NCI-H526 (cell line): Measurements from ENCODE around the gene CYP8B1.

Experiments used
- DNase-seq, 2 experiments: peaks; one replicate each; lab custom pipeline; 2025; lab: John Stamatoyannopoulos, UW

CYP8B1 gene, protein sequence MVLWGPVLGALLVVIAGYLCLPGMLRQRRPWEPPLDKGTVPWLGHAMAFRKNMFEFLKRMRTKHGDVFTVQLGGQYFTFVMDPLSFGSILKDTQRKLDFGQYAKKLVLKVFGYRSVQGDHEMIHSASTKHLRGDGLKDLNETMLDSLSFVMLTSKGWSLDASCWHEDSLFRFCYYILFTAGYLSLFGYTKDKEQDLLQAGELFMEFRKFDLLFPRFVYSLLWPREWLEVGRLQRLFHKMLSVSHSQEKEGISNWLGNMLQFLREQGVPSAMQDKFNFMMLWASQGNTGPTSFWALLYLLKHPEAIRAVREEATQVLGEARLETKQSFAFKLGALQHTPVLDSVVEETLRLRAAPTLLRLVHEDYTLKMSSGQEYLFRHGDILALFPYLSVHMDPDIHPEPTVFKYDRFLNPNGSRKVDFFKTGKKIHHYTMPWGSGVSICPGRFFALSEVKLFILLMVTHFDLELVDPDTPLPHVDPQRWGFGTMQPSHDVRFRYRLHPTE

GRCh38 chr3:42875325-42876151 is at the start of gene CYP8B1:
CYP8B1 (minus strand) TSS chr3:42875879; CDS start chr3:42875816, 63 bp downstream.
- no peak for DNase-seq

DNA sequence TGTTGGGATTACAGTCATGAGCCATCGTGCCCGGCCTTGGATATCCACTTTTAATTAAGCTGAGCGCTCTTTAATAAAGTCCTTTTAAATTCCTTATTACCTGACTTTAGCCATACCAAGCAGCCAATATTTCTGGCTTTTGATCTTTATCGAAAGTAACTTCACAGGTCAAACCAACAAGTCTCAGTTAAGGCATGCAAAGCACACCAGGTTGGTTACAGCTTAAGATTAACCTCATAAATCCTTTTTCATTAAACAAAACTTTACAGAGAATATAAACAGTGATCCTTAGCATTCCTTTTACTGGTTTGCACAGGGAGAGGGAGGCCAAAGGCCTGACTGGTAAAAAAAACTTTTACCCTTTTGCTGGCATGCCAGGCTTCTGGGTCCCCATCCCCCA is 47.9 kb upstream of the CYP8B1 start:
- DNase-seq, result no peak

GRCh38 chr3:42914771-42915515 is 39.3 kb upstream of the CYP8B1 start:
- DNase-seq, result no peak

DNA sequence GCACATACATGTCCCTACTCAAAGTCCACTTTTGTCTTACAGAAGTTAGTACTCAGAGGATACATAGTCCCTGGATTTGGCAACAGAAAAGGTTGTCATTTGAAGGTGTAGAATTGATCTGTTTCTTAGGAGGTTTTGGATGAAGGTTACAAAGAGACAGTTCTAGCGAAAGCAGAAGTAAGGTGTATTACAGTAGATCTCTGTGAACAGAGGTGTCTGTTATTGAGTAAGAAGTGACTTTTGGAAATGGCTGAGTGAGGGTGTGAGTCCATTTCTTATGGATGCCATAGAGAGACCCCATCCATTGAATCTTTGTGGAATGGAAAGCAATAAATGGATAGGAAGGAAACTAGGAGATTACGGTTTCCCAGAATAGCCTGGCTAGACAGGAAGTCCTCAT is 35.9 kb upstream of the CYP8B1 start:
- no peak for DNase-seq

DNA sequence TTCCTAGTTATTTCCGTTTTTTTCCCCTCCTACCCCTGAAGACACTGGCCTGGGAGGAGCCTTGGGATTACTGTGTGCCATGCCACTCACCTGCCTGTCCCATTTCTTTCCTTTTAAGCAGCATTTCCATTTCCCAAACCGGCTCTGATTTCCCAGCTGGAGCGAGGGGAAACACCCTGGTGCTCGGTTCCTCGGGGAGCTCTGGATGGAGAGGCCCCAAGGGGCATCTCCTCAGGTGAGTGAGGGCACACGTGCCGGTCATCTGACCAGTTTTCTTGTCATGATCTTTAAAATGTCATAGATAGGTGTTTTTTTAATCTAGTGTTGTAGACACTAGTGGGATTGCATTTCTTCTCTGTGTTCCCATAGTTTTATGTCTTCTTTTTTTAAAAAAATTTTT is 33.0 kb upstream of the CYP8B1 start:
- DNase-seq, result no peak

DNA sequence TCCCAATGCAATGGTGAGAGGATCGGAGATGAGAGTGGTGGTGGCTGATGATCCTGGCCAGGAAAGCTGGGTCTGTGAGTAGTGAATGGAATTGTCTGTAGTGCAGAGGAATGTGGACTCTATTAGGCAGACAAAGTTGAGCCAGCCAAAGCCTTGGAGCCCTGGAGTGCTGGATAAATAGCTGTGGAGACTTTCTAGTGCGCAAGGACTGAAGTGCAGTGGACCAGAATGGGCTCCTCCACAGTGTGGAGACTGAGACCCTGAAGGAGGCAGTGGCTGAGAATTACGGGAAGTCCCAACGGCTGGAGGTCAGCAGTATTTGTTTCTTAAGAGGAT is 31.1 kb upstream of the CYP8B1 start:
- DNase-seq, result no peak

DNA sequence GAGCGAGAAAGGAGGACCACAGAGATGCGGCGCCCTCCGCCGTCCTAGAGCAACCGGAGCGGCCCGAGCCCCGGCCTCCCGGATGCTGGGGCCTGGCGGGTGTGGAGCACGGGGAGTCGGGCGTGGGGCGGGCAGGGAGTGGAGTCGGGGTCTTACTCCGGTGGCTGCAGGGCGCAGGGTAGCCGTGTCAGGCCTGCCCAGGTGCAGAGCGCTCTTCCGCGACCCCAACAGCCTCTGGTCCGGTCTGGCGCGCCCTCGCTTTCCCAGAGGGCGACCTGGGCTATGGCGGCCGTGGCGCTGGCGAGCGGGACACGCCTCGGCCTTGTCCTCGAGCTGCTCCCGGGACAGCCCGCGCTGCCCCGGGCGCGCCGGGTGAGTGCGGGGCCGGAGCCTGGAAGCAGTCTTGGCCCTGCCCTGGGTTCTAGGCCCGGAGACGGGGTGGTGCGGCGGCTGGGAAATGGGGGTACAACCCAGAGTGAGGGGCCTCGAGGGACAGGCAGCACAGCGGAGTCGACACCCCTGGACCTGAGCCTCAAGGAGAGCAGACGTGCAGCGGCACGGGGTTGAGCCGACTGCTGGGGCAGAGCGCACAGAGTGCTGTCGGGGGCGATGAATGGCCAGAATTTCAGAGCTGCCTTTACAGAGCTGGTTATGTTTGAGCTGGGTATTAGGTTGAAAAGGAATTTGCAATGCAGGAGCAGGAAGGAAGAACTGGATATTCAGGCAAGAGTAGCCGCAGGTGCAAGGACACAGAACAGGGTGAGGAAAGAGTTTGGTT is 30.6 kb upstream of the CYP8B1 start, which contains the start of gene ZNF662:
ZNF662 (plus strand) TSS at position 73 of the 778 bp plus-strand sequence. CDS start 1,973 bp downstream, outside the sequence.
- peak; percentile 46 to 78 for DNase-seq

DNA sequence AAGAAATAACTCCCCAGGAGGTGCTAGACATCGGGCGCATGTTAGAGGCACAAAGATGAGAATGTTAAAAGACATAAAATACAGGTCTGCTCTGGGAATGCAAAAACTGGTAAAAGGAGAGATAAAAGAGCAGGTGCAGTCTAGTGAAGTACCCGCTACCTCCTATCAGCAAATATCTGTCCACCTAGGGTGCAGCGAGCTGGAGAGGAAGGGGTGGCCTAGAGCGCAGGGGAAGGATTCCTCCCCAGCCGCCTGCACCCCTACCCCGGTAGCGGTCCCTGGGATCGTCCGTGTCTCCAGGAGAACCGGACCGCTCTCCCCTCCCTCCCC is 30.0 kb upstream of the CYP8B1 start:
- no peak for DNase-seq

DNA sequence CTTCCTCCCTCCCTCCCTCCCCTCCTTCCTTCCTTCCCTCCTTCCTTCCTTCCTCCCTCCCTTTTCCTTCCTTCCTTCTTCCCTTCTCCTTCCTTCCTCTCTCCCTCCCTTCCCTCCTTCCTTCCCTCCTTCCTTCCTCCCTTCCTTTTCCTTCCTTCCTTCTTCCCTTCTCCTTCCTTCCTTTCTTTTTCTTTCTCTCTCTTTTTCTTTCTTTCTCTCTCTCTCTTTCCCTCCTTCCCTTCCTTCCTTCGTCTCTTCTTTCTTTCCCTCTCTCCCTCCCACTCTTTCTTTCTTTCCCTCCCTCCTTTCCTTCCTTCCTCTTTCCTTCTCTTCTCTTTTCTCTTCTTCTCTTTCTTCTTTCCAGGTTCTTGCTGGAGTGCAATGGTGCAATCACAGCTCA is 28.4 kb upstream of the CYP8B1 start:
- DNase-seq, result no peak

DNA sequence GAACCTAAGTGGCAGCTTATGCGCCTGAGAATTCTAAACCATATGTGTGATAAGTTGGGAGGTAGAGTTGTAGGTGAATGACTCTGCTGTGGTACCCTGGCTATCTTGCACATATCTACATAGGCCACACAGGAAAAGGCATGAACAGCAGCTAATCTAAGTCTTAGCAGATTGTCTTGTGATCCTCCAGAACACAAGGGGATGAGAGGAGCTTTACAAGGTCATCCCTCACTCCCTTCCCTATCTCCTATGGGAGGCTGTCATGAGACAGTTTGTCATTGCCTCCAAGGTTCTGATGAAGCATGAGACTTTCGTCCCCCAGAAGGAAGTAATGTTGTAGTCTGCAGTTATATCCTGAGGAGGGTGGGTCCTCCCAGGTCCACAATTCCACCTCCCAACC is 26.6 kb upstream of the CYP8B1 start:
- no peak for DNase-seq

- no peak for DNase-seq
These were observed 25.4 kb upstream of the CYP8B1 start for GRCh38 chr3:42901073-42901415.

DNA sequence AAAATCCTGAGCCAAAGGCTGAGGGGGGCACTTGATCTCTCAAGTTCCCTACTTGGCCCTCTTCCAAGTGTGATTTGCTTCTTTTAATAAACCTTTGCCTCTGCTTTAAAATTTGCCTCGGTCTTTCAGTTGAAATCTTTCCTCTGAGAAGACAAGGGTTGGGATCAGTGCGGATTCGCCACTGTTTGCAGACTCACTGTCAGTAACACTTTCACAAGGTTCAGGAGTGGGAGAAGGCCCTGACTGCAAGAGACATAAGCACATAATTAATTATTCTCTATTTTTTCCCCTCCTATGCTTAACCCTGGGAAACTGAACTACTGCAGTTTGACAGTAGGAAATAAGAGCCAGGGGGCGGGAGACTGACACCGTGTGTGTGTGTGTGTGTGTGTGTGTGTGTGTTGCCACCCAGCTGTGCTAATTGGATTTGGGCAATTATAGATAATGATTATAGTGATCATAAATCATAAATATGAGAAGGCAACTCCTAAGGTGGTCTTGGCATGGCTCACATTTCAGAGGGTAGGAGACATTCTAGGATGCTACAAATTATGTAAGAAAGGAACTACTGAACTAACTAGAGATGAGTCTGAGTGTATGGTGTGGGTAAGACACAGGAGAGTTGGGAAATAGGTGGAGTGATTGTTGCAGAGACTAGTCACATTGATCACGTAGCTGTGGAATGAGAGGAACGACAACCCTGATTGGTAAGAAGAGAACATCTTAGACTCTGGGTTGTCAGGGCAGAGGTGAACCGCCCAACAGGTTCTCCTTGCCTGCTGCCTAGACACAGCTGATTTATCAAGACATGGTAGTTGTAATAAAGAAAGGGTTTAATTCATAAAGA is 24.8 kb upstream of the CYP8B1 start:
- DNase-seq, result no peak

- no peak for DNase-seq
These were observed 23.4 kb upstream of the CYP8B1 start for GRCh38 chr3:42898896-42899675.

GRCh38 chr3:42895580-42895868 is 19.8 kb upstream of the CYP8B1 start:
- DNase-seq, result peak in 1 of 2 experiments; percentile 10

DNA sequence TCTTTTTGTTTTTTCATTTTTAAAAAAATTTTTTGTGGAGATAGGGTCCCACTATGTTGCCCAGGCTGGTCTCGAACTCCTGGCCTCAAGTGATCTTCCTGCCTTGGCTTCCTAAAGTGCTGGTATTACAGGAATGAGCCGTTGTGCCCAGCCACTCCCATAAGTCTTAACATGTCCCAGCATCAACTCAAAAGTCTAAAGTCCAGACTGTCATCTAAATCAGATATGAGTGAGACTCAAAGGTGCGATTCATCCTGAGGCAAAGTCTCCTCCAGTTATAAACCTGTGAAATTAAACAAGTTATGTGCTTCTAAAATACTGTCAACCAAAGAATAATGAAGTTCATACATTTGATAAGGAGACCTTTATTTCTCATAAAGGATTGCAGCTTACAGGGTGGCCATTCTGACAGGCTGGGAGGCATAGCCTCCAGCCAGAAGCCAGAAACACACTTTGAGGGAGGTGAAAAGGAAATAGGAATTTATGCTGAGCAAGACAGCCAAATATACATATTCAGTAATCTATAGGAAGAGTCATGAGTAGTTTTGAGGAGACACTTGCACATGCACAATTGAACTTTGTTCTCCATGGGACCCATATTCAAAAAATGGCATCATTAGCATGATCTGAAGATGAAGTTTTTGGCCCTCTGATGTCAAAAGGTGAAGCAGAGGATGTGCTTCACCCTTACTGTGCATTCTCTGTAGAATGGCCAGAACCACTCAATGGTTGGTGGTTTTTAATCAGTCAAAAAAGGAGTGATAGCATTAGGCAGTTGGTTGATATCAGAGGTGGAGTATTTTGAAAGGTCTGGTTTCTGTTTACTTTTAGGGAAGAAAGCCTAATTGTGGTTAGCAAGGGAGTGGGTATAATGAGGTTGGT is 19.3 kb upstream of the CYP8B1 start:
- DNase-seq, result no peak

DNA sequence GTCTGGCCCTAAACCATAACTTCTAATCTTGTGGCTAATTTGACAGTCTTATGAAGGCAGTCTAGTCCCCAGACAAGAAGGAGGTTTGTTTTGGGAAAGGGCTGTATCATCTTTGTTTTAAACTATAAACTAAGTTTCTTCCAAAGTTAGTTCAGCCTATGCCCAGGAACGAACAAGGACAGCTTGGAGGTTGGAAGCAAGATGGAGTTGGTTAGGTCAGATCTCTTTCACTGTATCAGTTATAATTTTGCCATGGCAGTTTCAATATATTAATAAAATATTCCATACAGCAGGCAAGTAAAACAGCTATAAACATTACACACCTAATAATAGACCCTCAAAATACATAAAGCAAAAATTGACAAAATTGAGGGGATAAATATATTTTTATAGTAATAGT is 17.1 kb upstream of the CYP8B1 start:
- DNase-seq, result no peak

- DNase-seq, result no peak
These were observed 16.5 kb upstream of the CYP8B1 start for GRCh38 chr3:42892169-42892568.

GRCh38 chr3:42891042-42891441 is 15.4 kb upstream of the CYP8B1 start:
- DNase-seq, result no peak

DNA sequence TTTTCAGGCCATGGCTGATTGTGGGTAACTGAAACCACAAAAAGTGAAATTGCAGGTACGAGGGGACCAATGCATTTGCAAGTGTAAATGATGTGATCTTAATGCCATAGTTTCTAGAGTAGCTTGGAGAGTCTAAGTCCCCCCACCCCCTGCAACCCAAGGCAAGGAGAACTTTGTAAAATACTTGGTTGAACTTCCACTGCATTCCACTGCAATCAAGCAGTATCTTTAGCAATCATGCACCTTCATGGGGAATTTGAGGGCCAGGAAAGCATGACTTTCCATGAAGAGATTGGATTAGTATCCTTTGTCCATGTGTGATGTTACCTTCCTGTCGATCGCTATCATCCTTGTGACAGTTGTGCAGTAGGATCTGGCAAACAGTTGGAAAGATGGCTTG is 11.4 kb upstream of the CYP8B1 start:
- no peak for DNase-seq
